GM23248 (cell line): Measurements from ENCODE around the gene RHOT2. TPM values are rescaled to one million over a fixed set of nuclear protein-coding genes. Genes with fewer than 3 reads are reported as not detected.

Source experiments
- DNase-seq: peaks from one replicate; pipeline ENCODE4 v3.0.0-alpha.2; 2015
- H2AFZ ChIP-seq: fragments of 200-600 bp; sonication (generic); 2 replicates; pipeline ENCODE4 v1.6.1; 2016; ENCODE audit warnings: antibody characterized with exemption
- H3F3A ChIP-seq: fragments of 200-600 bp; sonication (generic); 2 replicates; pipeline ENCODE4 v1.6.1; 2016; ENCODE audit warnings: mild to moderate bottlenecking, antibody characterized with exemption, mixed run types; ENCODE audit not compliant: insufficient read depth
- H3K27ac ChIP-seq: fragments of 200-600 bp; sonication (generic); 2 replicates; pipeline ENCODE4 v1.5.1; 2016; ENCODE audit warnings: mild to moderate bottlenecking
- H3K27me3 ChIP-seq: fragments of 200-600 bp; sonication (generic); replicated peaks from 2 replicates; pipeline ENCODE4 v1.6.1; 2016; ENCODE audit warnings: mild to moderate bottlenecking; ENCODE audit not compliant: insufficient read depth
- H3K36me3 ChIP-seq: fragments of 200-600 bp; sonication (generic); 2 replicates; pipeline ENCODE4 v1.6.1; 2016; ENCODE audit warnings: low read depth, mild to moderate bottlenecking
- H3K4me1 ChIP-seq: fragments of 200-600 bp; sonication (generic); 2 replicates; pipeline ENCODE4 v1.6.1; 2016; ENCODE audit warnings: mild to moderate bottlenecking; ENCODE audit not compliant: insufficient read depth
- H3K4me2 ChIP-seq: fragments of 200-600 bp; sonication (generic); one replicate; pipeline ENCODE4 v1.6.1; 2016; ENCODE audit warnings: mild to moderate bottlenecking; ENCODE audit not compliant: unreplicated experiment
- H3K4me3 ChIP-seq: fragments of 200-600 bp; sonication (generic); 2 replicates; pipeline ENCODE4 v1.5.1; 2016; ENCODE audit warnings: mild to moderate bottlenecking
- H3K79me2 ChIP-seq: fragments of 200-600 bp; sonication (generic); 2 replicates; pipeline ENCODE4 v1.6.1; 2016; ENCODE audit warnings: mild to moderate bottlenecking; ENCODE audit not compliant: insufficient read depth
- H3K9ac ChIP-seq: fragments of 200-600 bp; sonication (generic); 2 replicates; pipeline ENCODE4 v1.6.1; 2016; ENCODE audit warnings: mild to moderate bottlenecking
- H3K9me2 ChIP-seq: fragments of 200-600 bp; sonication (generic); 2 replicates; pipeline ENCODE4 v1.6.1; 2016; ENCODE audit warnings: mixed run types, mild to moderate bottlenecking, moderate library complexity; ENCODE audit not compliant: insufficient read depth
- H3K9me3 ChIP-seq: fragments of 200-600 bp; sonication (generic); one replicate; pipeline ENCODE4 v1.6.1; 2017; ENCODE audit warnings: low read depth
- H4K20me1 ChIP-seq: fragments of 200-600 bp; sonication (generic); 2 replicates; pipeline ENCODE4 v1.6.0; 2016; ENCODE audit not compliant: insufficient read depth
- EZH2 ChIP-seq: fragments of 200-600 bp; sonication (generic); IDR thresholded peaks from 2 replicates; pipeline ENCODE4 v1.6.1; 2018; ENCODE audit warnings: antibody characterized with exemption, mild to moderate bottlenecking; ENCODE audit not compliant: insufficient read depth, poor library complexity, severe bottlenecking
- EZH2phosphoT487 ChIP-seq: fragments of 200-600 bp; sonication (generic); IDR thresholded peaks from 2 replicates; pipeline ENCODE4 v1.6.1; 2018; ENCODE audit warnings: antibody characterized with exemption, moderate library complexity, mild to moderate bottlenecking, low read depth; ENCODE audit not compliant: insufficient read depth
- WGBS, 2 experiments: methylation state at CpG; one replicate each; pipeline ENCODE4 v1.1.6; 2015 to 2017; ENCODE audit warnings: low lambda C conversion rate in 2 of 2, low coverage in 1 of 2; ENCODE audit errors: missing lambda C conversion rate in 2 of 2; 5-methylcytosine and 5-hydroxymethylcytosine counted together
- in situ Hi-C: fragments of 300-500 bp; cut with MboI; formaldehyde crosslinking; loops from 2 replicates; pipeline ENCODE4 v1.15.0; 2020
- polyA plus RNA-seq: library from polyadenylated mRNA; unstranded; fragments of >200 nt; fragmentation: Nextera tagmentation; extraction: Ambion mirVana; gene quantifications from 2 replicates; pipeline ENCODE4 v1.2.1, GENCODE V29; 2016
- total RNA-seq: library from RNA; depleted of rRNA; stranded (reverse); fragments of >200 nt; shearing (Covaris generic); gene quantifications from 2 replicates; pipeline ENCODE4 v1.2.3, GENCODE V29; 2014

The RHOT2 gene
- total and polyA plus RNA-seq, 2 experiments from 2014 or later, result 65.9 to 70.0 TPM

- DNase-seq, result peak; percentile 93
- peak within 1 kb of the TSS; percentile 63 for H3K27ac ChIP-seq
- no peaks in the 10 kb centered on the region for H4K20me1 ChIP-seq
- peaks cover 11% of the 10 kb centered on the region; the same call in 1 of the 2 replicates for H3K36me3 ChIP-seq
- whole genome bisulfite sequencing, 2 experiments, result 2 to 3% methylated on average over 36 to 59 of the region's 91 CpGs
- peak within 1 kb of the TSS; percentile 94 for H3K4me2 ChIP-seq
- TF ChIP-seq EZH2phosphoT487 (no peak), EZH2 (no peak)
- peaks cover 15% of the 10 kb centered on the region for H3K4me1 ChIP-seq
- no peaks in the 10 kb centered on the region for H3K9me2 ChIP-seq
- in situ Hi-C loops, result no loop called here
- peak within 1 kb of the TSS; percentile 77 for H3K4me3 ChIP-seq
- no peaks in the 10 kb centered on the region for H3K9me3 ChIP-seq
- no peaks in the 10 kb centered on the region for H3K27me3 ChIP-seq
- peaks cover 32% of the 10 kb centered on the region for H3K79me2 ChIP-seq
- peak within 1 kb of the TSS; percentile 85 for H3K9ac ChIP-seq
- H2AFZ ChIP-seq, result peak within 1 kb of the TSS; percentile 84
- H3F3A ChIP-seq, result peaks cover 15% of the 10 kb centered on the region; the same call in 1 of the 2 replicates
Observed at GRCh38 chr16:679814-680624, 12.1 kb downstream of the RHOT2 start, which contains the start of gene STUB1. Gene STUB1 (plus strand): TSS chr16:680410. CDS start chr16:680526, 116 bp downstream.

- Histone ChIP-seq H3K79me2 (peaks cover 34% of the 10 kb centered on the region), H3K27me3 (no peaks in the 10 kb centered on the region), H3K4me3 (peak overlapping the region; percentile 77), H3K4me2 (peak overlapping the region; percentile 94), H3K36me3 (peaks cover 11% of the 10 kb centered on the region; the same call in 1 of the 2 replicates), H2AFZ (0 out of 2 replicates have a peak overlapping the region, but pooled peaks have one; percentile 62), H3K9me3 (no peaks in the 10 kb centered on the region), H3K9ac (peak overlapping the region; percentile 85), H3K4me1 (peaks cover 15% of the 10 kb centered on the region), H3K9me2 (no peaks in the 10 kb centered on the region), H3K27ac (peak overlapping the region; percentile 63), H4K20me1 (no peaks in the 10 kb centered on the region), H3F3A (peaks cover 15% of the 10 kb centered on the region; the same call in 1 of the 2 replicates)
- WGBS, 2 experiments, result 0 to 1% methylated on average over 29 to 32 of the region's 38 CpGs
- DNase-seq, result no peak
- in situ Hi-C loops, result no loop called here
- no peak for TF ChIP-seq EZH2phosphoT487
Observed at GRCh38 chr16:680625-680945, 12.7 kb downstream of the RHOT2 start.

GRCh38 chr16:680967-681745, 13.2 kb downstream of the RHOT2 start:
- in situ Hi-C loops, result no loop called here
- peak overlapping the region; percentile 77 for H3K4me3 ChIP-seq
- H4K20me1 ChIP-seq, result no peaks in the 10 kb centered on the region

GRCh38 chr16:681746-682427, 14.0 kb downstream of the RHOT2 start:
- no peak for DNase-seq
- Histone ChIP-seq H3K4me2 (peak overlapping the region; percentile 94), H3K36me3 (peaks cover 11% of the 10 kb centered on the region; the same call in 1 of the 2 replicates), H2AFZ (no peak overlapping the region), H3K4me3 (peak overlapping the region; percentile 77), H3K27me3 (no peaks in the 10 kb centered on the region), H3K4me1 (peaks cover 15% of the 10 kb centered on the region), H4K20me1 (no peaks in the 10 kb centered on the region), H3K9me3 (no peaks in the 10 kb centered on the region), H3K79me2 (peaks cover 45% of the 10 kb centered on the region), H3K9me2 (no peaks in the 10 kb centered on the region), H3K9ac (peak overlapping the region; percentile 85), H3F3A (peaks cover 15% of the 10 kb centered on the region; the same call in 1 of the 2 replicates), H3K27ac (peak overlapping the region; percentile 63; the same call in 1 of the 2 replicates)
- WGBS, 2 experiments, result 68 to 74% methylated on average over 28 of the region's 28 CpGs
- TF ChIP-seq EZH2phosphoT487, result no peak
- no peak for TF ChIP-seq EZH2
- in situ Hi-C loops, result no loop called here

More at GRCh38 chr16:680967-681745, 13.2 kb downstream of the RHOT2 start:
- H2AFZ ChIP-seq, result no peak overlapping the region
- H3K9me2 ChIP-seq, result no peaks in the 10 kb centered on the region
- H3K27ac ChIP-seq, result peak overlapping the region; percentile 63
- peaks cover 11% of the 10 kb centered on the region; the same call in 1 of the 2 replicates for H3K36me3 ChIP-seq
- no peaks in the 10 kb centered on the region for H3K9me3 ChIP-seq
- peak overlapping the region; percentile 94 for H3K4me2 ChIP-seq
- peaks cover 15% of the 10 kb centered on the region; the same call in 1 of the 2 replicates for H3F3A ChIP-seq
- no peaks in the 10 kb centered on the region for H3K27me3 ChIP-seq
- H3K79me2 ChIP-seq, result peaks cover 40% of the 10 kb centered on the region
- DNase-seq, result peak; percentile 88
- H3K4me1 ChIP-seq, result peaks cover 15% of the 10 kb centered on the region
- TF ChIP-seq EZH2 (no peak), EZH2phosphoT487 (no peak)
- 42 to 44% methylated on average over 43 to 44 of the region's 44 CpGs for WGBS, 2 experiments
- H3K9ac ChIP-seq, result peak overlapping the region; percentile 85
